Right renal pelvis (tissue), 4 donors: ENCODE data around the gene FGD5. TPM values are rescaled to one million over a fixed set of nuclear protein-coding genes. Genes with fewer than 3 reads are reported as not detected.
"Not testable (repeated sequence)": the region's sequence is repeated elsewhere in the genome, so short reads cannot be mapped to it uniquely, and the experiment has no call there.

Experiments
- DNase-seq, 4 donors: peaks; one replicate each; pipeline ENCODE4 v3.0.0-alpha.2; 2013; ENCODE audit warnings: low read depth in 4 of 4, low spot score in 3 of 4, missing footprints in 1 of 4
- polyA plus RNA-seq, 4 donors: library from polyadenylated mRNA; unstranded; fragments of 120-200 nt; gene quantifications; one replicate each; pipeline ENCODE4 v1.2.1, GENCODE V29; 2013; ENCODE audit not compliant: insufficient read length in 4 of 4

Gene FGD5
- polyA plus RNA-seq, 4 donors = 22.9 to 26.6 (median 24.8) TPM

GRCh38 chr3:14803981-14804834 lies 14.6 kb upstream of the FGD5 start:
- no peak for DNase-seq

- DNase-seq = no peak
Measured at GRCh38 chr3:14804835-14805780, 13.7 kb upstream of the FGD5 start.

GRCh38 chr3:14805961-14806537 lies 12.7 kb upstream of the FGD5 start:
- DNase-seq = no peak

GRCh38 chr3:14806641-14807263 lies 12.0 kb upstream of the FGD5 start:
- DNase-seq = no peak

- no peak for DNase-seq
Measured at GRCh38 chr3:14808025-14808424, 10.7 kb upstream of the FGD5 start.

GRCh38 chr3:14808502-14809266 lies 10.1 kb upstream of the FGD5 start:
- no peak for DNase-seq

GRCh38 chr3:14809611-14810010 lies 9.2 kb upstream of the FGD5 start:
- not testable (repeated sequence) for DNase-seq

- no peak for DNase-seq
Measured at GRCh38 chr3:14810070-14810791, 8.5 kb upstream of the FGD5 start.

GRCh38 chr3:14810801-14811661 lies 7.7 kb upstream of the FGD5 start:
- no peak for DNase-seq

- DNase-seq = no peak
Measured at GRCh38 chr3:14811684-14812083, 7.1 kb upstream of the FGD5 start.

- DNase-seq = no peak
Measured at GRCh38 chr3:14812196-14812790, 6.5 kb upstream of the FGD5 start.

- DNase-seq = no peak
Measured at GRCh38 chr3:14814411-14814871, 4.3 kb upstream of the FGD5 start.

- DNase-seq = no peak
Measured at GRCh38 chr3:14816359-14816758, 2.4 kb upstream of the FGD5 start.

- DNase-seq = no peak
Measured at GRCh38 chr3:14819671-14820070, 909 bp downstream of the FGD5 start.

- DNase-seq = no peak
Measured at GRCh38 chr3:14820156-14820555, 1.4 kb downstream of the FGD5 start.

- DNase-seq = no peak
Measured at GRCh38 chr3:14821151-14821550, 2.4 kb downstream of the FGD5 start.

GRCh38 chr3:14822134-14822533 lies 3.4 kb downstream of the FGD5 start:
- DNase-seq = no peak
